Stimulated activated CD4-positive, alpha-beta T cell treated with anti-CD3 and anti-CD28 coated beads, TNF-alpha, amount 100 ng/mL, for 24 hours (primary cell): Measurements from ENCODE around the gene CREB3.

Experiments
- DNase-seq, 3 experiments: peaks; one replicate each; pipeline ENCODE4 v3.0.0-alpha.2; 2020; ENCODE audit warnings: low read depth in 3 of 3

The CREB3 gene, protein sequence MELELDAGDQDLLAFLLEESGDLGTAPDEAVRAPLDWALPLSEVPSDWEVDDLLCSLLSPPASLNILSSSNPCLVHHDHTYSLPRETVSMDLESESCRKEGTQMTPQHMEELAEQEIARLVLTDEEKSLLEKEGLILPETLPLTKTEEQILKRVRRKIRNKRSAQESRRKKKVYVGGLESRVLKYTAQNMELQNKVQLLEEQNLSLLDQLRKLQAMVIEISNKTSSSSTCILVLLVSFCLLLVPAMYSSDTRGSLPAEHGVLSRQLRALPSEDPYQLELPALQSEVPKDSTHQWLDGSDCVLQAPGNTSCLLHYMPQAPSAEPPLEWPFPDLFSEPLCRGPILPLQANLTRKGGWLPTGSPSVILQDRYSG

DNA sequence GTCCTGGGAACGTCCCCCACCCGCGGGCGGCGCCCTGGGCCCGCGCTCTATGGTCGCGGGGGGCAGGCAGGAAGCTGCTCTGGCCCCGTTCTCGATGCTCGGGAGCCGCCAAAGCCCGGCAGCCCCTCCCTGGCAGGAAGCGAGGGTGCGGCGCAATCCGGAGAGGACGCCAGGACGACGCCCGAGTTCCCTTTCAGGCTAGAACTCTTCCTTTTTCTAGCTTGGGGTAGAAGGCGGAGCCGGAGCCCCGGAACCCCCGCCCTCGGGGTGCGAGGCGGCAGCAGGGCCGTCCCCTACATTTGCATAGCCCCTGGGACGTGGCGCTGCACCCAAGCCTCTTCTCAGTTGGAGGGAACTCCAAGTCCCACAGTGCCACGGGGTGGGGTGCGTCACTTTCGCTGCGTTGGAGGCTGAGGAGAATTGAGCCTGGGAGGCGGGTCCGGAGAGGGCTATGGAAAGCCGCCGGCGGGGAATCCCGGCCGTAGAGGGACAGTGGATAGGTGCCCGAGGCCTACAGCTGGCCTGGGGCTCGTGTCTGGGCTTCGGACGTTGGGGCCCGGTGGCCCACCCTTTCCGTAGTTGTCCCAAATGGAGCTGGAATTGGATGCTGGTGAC is at the start of gene CREB3, which contains the start of gene TLN1:
TSS of gene CREB3 (plus strand) at position 482 of the 615 bp plus-strand sequence. CDS start at position 589, 107 bp downstream.
TSS of gene TLN1 (minus strand) at position 11 of the 615 bp plus-strand sequence. CDS start 6,501 bp downstream, outside the sequence.
- peak; percentile 93 to 97 (median 93) for DNase-seq

DNA sequence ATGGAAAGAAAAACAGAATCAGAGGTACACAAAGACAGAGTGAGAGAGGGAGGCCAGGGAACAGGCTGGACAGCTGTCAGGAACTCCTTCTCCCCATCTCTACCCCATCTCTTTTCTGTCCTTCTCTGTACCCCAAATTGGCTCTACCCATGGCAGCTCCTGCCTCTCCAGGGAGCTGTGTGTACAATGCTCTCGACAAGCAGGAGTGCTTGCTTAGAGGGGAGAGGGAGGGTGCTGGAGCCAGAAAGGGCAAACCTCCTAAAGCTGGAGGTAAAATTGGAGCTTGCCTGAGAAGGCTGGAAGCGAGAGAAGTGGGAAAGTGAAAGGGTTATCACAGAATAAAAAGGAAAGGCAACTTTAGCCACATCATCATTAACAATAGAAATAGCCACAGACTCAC is 49.1 kb upstream of the CREB3 start:
- no peak for DNase-seq

DNA sequence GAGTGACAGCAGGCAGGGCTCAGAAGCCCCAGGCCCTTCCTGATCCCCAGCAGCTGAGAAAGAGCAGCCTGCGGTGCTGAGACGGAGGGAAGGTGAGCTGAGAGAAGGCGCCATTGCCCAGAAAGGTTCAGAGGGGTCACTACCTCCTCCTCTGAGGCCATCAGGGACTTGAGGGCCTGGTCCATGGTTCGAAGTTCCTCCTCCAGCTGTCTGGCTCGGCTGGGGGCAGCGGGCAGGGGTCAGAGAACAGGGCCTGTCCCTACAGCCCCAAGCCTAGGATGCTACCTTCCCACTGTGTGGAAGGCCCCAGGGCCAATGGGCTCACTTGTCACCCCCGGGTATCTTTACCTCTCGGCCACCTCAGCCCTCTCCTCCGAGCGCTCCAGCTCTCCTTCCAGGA is 47.5 kb upstream of the CREB3 start:
- no peak for DNase-seq

DNA sequence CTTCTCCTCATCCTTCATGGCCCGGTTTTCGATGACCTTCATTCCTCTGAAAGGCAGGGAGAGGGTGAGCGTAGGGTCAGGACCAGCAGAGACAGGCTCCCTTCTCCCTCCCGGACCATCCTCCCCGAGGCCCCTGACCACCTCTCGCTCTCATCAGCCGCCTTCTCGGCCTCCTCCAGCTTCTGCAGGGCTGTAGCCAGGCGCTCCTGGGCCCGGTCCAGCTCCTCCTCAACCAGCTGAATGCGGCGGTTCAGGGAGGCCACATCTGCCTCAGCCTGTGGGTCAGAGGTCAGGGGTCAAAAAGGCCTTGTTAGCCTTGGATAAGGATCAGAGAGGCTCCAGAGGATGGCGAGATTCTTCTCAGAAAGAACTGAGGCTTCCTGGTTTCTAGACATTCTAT is 47.0 kb upstream of the CREB3 start:
- DNase-seq, result no peak

DNA sequence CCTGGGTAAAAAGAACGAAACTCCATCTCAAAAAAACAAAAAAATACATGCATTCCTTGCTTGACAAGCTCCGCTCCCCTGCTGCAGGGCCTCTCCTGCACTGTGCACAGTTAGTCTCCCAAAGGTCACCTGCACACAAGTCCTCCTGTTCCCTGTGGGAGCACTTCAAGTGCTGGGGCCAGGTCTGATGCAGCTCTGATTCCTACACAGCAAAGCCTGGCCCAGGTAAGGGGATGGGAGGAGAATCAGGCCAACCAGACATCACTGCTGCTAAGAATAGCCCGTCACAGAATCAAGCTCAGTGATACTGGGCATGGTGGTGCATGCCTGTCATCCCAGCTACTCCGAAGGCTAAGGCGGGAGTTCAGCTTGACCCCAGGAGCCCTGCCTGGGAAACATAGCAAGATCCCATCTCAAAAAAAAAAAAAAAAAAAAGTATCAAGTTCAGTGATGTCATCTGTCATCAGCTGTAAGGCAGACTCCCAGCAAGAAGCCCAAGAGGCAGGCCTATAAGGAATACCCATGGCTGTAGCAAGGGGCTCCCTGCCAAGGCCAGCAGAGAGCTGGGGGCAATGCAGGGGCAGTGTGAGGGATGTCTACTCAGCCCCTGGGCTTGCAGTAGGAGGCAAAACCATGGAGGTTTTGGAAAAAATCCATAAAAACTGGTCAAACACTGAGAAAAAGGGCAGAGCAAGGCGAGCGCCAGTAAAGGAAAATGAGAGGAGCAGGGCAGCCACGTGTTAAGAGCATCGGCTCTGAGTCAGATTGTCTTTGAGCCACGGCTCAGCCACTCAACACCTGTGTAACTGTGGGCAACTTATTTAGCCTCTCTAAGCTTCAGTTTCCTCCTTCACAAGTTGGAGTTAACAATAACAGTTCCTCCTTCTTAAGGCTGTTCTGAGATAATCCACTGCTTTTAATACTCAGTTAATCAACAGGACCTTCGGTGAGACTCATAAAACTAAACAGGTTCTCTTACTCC is 46.0 kb upstream of the CREB3 start:
- no peak for DNase-seq

DNA sequence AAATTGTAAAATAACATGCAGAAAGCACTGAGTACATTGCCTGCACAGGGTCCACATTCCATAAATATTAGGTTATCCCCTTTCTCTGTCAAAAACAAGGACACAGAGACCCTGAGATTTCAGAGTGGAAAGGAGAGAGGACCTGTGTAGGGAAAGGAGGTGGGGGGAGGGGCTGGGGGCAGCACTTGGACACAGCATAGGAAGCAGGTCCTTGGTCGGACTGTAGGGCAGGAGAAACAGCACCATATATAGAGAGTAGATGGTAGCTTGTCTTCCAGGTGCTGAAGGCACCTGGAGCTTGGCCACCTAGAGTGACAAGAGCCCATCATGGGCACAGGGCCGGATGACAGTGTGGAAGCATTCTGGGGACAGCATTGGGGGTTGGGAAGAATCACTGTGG is 45.2 kb upstream of the CREB3 start:
- no peak for DNase-seq

DNA sequence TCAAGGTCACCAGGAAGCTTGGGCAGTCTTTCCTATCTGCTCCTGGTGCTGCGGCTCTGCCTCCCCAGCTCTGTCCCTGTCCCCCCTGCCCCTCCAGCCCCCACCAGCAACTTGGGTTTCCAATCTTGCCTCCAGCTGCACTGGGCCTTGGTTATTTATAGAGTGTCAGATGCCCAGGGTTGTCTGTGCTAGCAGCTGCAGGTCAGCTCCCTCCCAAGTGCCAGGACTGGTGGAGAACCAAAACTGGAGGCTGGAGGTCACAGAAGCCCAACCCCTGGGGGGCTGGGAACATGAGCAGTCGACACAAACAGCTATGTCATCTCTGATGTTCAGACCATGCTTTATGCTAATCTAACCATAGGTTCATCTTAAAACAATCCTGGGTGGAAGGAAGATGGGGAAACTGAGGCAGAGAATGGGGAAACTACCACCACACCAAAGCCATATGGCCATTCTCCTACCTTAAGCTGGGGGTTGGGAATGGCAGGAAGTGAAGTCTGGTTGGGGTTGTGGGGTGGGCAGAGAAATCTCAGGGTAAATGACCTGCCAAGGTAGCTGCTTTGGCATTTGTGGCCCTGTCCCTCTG is 44.4 kb upstream of the CREB3 start:
- DNase-seq, result no peak

DNA sequence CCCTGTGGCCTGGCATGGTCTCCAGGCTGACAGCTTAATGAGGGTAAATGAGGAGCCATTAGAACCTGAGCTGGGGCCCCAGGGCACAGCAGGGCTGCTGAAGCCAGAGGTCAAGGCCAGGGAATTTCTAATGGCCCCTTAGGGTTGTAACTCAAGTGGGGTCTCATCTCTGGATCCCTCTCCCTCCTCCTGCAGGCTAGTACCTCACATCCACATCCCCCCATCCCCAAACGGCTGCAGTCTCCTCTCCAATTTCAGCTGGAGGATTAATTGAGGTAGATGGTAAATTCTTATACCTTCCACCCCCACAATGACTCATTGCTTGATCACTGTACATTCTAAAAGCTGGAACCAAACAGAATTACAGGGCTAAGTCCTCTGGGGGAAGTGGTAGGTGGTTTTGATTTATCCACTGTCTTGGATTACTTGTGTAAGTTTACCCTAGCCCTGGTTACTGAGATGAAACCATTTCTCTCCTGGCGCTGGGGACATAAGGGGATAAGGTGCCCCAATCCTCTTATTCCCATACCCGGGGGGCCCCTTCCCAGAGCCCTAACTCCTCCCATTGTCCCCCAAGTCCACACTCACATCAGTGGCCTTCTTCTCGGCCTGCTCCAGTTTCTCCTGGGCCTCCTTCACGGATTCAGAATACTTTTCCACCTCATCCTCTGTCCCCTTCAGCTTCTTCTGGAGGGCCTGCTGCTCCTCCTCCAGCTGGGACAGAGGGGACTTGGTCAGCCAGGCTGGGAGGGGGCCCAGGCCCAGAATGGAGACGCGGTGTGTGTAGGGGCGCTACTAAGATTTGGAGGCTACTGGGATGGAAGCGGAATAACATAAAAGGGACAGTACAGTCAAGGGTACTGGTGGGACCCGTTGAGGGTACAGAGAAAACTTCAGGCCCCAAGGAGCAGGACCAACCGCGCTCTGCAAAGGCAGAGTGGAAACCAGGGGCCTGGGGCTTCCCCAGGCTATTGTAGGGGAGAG is 43.6 kb upstream of the CREB3 start:
- DNase-seq, result no peak

DNA sequence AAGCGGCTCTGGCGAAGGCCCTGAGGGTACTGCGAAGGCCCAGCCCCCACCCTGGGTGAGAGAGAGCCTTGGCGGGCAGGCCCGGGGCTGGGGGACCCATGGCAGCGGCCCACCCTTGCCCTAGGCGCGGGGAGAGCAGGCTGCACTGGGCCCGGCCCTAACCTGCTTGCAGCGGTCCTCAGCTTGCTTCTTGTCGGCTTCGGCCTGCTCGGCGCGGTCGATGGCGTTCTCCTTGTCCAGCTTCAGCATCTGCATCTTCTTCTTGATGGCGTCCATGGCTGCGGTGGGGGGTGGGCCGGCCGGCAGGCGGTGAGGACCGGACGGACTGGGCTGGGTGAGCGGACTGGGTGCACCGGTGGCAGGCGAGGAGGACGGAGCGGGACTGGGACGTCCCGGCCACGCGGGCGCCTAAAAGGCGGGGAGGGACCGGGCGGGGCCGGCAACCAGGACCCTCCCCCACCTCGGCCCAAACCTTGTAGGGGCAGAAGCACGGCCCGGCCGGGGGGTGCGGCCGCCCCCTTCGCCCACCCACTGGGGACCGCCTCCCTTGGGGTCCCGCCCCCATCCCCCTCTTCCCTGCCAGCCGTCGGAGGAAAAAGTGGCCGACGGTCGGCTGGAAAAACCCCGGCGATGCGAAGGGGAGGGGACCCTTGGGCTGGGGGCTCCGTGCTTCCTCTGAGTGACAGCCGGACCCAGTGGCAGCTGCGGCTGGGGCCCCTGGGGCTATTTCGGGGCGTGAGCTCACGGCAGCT is 42.7 kb upstream of the CREB3 start, which contains the start of gene TPM2:
TSS of gene TPM2 (minus strand) at position 384 of the 752 bp plus-strand sequence. CDS start at position 276, 108 bp downstream.
- DNase-seq, result no peak

DNA sequence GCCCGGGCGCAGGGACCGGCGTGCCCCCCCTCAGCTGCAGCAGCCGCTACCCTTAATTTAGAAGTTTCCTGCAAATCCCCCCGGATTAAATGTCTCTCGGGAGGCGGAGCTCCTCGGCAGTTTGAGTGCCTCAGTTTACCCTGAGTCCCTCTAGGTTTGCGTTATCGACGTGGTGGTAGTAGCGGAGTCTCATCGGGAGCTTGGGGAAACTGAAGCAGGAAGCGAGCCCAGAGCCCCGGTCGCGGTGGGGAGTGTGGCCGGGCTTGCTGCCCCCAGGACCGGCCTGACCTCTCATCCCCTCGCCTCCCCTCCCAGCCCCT is 42.2 kb upstream of the CREB3 start:
- DNase-seq, result no peak

DNA sequence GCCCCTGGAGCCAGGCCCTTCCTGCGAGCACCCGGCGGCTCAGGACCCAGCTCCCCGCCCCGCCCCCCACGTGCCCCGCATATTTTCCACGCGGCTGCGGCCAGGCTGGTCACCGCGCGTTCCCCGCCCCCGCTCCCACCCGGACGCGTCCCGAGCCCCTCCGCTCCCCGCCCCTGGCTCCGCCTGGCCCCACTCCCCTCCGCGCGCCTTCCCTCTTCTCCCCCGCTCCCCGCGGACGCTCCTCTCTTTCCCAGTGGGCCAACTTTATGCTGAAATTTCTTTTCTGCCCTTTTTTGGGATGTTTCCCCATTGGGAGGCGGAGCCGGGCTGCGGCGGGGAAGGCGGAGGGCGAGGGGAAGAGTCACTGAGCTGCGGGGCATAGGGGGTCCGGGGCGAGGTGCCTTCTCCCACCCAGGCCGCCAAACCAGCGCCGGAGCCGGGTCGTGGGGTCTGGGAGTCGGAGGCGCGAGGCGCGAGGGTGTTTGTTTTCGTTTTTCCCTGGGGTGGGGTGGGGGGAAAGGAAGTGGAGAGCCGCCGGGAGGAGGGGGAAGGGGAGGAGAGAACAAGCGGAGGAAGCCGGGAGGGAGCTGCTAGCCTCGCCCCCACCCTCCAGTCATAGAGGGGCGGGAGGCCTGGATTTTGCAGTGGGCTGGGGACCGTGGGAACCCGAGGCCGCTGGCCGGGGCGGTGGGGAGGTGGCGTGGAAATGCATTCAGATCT is 41.7 kb upstream of the CREB3 start:
- DNase-seq, result peak in 1 of 3 experiments; percentile 40

DNA sequence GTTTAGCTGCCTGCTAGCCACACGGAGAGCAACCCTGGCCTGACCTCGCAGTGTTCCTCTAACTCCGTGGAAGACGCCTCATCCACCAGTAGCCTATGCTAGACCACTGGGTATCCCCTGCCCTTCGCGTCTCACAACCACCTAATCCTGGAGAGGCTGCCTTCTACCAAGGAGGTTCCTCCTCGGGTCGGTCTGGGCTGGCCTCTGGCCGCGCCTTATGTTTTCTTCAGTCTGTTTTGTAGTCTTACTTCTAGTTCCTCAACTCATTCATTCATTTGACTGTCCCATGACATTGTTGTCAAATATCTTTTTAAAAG is 41.2 kb upstream of the CREB3 start:
- DNase-seq, result no peak

DNA sequence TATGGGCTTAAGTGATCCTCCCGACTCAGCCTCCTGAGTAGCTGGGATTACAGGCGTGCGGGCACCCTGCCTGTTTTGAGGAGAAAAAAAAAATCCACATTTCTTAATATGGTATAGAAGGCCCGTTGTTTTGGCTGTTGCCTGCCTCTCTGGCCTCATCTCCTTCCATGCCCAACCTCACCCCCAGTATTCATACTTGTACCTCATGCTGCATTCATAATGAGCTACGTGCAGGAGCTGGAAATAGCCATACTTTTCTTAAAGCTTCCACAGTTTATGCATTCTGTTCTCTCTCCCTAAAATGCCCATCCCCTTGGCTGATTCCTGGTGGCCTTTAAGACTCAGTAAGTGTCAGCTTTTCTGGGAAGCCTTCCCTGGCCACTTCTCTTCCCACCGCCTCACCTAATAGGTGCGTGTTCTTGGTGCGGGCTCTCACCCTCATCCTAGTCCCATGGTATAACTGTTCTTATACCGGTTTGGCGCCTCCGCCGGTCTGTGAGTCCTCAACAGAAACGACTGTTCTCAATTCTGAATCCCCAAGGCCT is 40.6 kb upstream of the CREB3 start:
- DNase-seq, result no peak

DNA sequence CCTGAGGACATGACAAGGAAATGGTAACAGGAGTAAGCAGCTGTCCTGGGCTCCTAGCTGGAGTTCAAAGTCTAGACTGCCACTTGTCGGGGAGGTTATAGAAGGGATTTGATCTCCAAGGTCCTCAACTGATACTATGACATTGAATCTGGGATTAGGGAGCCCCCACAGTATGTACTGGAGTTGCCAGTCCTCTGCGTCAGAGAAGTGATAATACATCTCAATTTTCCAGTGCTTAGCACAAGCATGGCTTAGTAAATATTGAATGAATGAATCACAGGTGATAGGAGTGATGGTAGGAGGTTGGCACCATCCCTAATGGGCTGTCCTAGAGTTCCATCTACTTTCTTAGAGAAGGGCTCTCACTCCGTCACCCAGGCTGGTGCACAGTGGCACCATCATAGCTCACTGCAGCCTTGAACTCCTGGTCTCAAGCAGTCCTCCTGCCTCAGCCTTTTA is 36.5 kb upstream of the CREB3 start:
- DNase-seq, result no peak

DNA sequence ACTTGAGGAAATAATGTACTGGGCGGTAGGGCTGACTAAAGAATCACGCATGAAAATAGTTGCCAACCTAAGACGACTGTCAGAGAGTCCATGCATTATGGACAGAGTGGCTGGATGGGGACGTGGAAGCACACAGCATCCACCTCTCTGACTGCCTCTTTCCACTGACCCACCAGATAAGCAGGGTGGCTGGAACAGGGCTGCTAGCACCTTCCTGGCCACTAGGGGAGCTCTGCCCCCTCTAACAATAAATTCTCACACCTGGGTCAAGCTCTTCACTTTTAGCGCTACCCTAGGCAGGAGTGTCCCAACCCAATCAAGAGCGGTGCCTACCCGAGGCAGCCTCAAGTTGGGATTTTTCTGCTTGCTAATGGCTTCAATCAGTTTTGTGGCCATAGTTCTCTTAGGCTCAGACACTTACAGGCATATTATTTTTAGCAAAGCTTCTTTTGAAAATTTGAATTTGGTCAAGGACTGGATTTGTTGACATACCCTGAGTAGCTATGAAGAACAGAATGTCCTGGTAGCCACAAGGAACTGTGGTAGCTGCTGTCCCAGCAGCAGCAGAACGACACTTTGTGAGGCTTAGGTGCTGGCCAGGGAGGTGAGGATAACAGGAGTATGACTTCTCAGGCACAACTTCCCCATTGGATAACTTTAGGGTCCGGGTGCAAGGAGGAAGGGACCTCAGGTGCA is 35.8 kb upstream of the CREB3 start:
- peak in 1 of 3 experiments; percentile 42 for DNase-seq

DNA sequence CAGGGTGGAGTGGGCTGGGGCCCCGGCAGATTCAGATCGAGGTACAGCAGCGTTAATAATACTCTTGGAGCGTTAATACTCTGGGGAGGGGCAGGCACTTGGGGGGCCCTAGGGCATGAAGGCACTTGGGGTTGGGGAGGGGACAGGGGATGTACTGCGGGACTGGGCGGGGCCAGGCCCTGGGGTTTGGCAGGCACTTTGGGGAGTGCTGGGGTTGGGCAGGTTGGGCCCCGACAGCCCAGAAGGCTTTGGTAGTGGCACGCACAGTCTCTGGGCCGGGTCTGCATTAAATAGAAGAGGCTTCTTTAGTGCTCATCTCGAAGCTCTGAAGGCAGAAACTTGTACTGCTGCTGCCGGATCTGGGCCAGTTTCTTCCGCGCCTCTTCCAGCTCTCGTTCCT is 35.0 kb upstream of the CREB3 start:
- DNase-seq, result no peak

DNA sequence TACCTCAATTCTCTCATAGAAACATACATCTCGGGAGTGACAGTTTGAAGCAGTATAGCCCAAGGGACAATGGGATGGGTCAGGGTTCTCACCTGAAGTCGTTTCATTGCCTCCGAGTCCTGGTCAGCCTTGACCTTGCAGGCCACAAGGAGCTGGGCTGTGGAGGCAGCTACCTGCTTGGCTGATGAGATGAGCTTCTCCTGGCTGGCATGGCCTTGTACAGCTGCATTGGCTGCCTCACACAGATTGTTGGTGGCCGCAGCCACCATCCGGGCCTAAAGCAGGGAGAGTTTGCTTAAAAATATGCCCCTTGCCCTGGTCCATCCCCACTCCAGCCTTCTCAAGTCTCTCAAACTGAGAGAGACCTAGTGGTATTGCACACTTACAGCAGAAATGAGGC is 34.2 kb upstream of the CREB3 start:
- no peak for DNase-seq

DNA sequence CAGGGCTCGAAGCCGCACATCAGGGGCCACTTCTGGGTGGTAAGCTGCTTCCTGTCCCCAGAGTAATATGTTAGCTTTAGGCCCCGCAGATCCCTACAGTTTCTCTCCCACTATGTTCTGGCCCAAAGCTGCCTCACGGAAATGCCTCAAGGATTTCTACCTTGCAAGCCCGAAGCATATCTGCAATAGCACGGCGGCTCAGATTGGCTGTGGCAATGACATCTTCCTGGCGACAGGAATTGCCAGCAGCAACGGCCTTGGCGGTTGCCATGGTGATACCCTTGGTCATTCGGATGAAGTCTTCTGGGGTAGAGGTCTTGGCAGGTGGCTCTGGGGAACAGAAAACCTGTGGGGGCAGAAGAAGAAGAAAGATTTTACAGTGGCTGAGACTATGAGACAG is 32.4 kb upstream of the CREB3 start:
- DNase-seq, result no peak
